ENCODE results near the gene AFAP1L2. TPM values are rescaled to one million over a fixed set of nuclear protein-coding genes. Genes with fewer than 3 reads are reported as not detected.

AFAP1L2 gene
- total RNA-seq, 3 donors from 2014 or later = 4.2 to 43.9 (median 20.0) TPM

GRCh38 chr10:114283091-114283490 is 121.2 kb downstream of the AFAP1L2 start:
- no peaks in the 10 kb centered on the region for H3K4me1 ChIP-seq
- TF ChIP-seq POLR2AphosphoS5 (IDR thresholded peaks at IDR 0.05) = no peak
- no peak for TF ChIP-seq POLR2A (IDR thresholded peaks at IDR 0.05)
- TF ChIP-seq, protein P1, sequence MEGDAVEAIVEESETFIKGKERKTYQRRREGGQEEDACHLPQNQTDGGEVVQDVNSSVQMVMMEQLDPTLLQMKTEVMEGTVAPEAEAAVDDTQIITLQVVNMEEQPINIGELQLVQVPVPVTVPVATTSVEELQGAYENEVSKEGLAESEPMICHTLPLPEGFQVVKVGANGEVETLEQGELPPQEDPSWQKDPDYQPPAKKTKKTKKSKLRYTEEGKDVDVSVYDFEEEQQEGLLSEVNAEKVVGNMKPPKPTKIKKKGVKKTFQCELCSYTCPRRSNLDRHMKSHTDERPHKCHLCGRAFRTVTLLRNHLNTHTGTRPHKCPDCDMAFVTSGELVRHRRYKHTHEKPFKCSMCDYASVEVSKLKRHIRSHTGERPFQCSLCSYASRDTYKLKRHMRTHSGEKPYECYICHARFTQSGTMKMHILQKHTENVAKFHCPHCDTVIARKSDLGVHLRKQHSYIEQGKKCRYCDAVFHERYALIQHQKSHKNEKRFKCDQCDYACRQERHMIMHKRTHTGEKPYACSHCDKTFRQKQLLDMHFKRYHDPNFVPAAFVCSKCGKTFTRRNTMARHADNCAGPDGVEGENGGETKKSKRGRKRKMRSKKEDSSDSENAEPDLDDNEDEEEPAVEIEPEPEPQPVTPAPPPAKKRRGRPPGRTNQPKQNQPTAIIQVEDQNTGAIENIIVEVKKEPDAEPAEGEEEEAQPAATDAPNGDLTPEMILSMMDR (IDR thresholded peaks at IDR 0.05) = no peak
- H3K27ac ChIP-seq = no peak overlapping the region
- no peak overlapping the region for H3K4me3 ChIP-seq
- no peaks in the 10 kb centered on the region for H3K27me3 ChIP-seq
- intact Hi-C loops (cut with DNase I; ENCODE audit: low total_unique reads) = no loop called here
- no peaks in the 10 kb centered on the region for H3K36me3 ChIP-seq
- no peaks in the 10 kb centered on the region for H3K9me3 ChIP-seq
- DNase-seq (ENCODE audit: low spot score in 2 of 2) = peak in 1 of 2 donors; percentile 12

DNA sequence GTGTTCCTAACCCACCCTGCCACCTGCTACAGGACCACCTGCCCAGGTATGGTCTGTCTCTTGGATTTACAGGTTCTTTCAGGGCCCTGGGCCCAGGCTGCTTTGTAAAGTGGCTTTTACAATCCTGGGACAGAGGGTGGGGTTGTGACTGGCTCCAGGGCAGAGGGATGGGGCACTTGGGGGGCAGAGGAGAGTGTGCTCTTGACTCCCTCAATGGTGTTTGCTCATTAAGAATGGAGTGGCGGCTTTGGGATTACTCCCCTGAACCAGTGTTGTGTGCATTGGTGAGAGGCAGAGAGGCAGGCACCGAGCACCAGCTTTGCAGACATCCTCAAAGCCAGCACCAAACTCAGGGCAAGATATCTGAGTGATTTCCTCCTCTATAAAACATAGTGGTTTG is 121.8 kb downstream of the AFAP1L2 start:
- no peak for DNase-seq (ENCODE audit: low spot score in 2 of 2)

DNA sequence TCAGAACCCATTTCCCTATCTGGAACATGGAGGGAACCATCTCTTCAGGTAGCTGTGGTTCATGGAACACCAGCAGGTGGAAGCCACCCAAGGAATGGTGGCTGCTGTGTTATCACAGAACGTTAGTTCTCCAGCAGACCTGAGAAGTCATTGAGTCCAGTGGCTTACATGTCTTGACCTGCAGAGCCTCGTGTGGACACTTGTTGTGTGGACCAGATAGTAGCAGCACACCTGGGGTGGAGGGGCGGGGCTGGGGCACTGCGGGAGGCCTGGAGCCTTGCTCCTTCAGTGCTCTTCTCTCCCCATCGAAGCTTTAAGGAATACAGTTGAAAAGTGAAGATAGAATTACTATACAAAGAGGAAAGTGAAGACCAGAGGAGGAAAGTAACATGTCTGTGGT is 122.8 kb downstream of the AFAP1L2 start:
- TF ChIP-seq POLR2A (IDR thresholded peaks at IDR 0.05) = no peak
- no peak for TF ChIP-seq POLR2AphosphoS5 (IDR thresholded peaks at IDR 0.05)
- TF ChIP-seq, protein P1 (IDR thresholded peaks at IDR 0.05) = no peak
- intact Hi-C loops (cut with DNase I; ENCODE audit: low total_unique reads) = no loop called here
- no peak overlapping the region for H3K27ac ChIP-seq

More for the DNA sequence above, 121.8 kb downstream of the AFAP1L2 start:
- H3K27ac ChIP-seq = no peak overlapping the region
- H3K9me3 ChIP-seq = no peaks in the 10 kb centered on the region
- TF ChIP-seq POLR2AphosphoS5 (IDR thresholded peaks at IDR 0.05) (no peak), POLR2A (IDR thresholded peaks at IDR 0.05) (no peak)
- TF ChIP-seq, protein P1 (IDR thresholded peaks at IDR 0.05) = no peak
- no peaks in the 10 kb centered on the region for H3K36me3 ChIP-seq
- no peaks in the 10 kb centered on the region for H3K27me3 ChIP-seq
- H3K4me3 ChIP-seq = no peak overlapping the region
- H3K4me1 ChIP-seq = no peaks in the 10 kb centered on the region
- intact Hi-C loops (cut with DNase I; ENCODE audit: low total_unique reads) = no loop called here

DNA sequence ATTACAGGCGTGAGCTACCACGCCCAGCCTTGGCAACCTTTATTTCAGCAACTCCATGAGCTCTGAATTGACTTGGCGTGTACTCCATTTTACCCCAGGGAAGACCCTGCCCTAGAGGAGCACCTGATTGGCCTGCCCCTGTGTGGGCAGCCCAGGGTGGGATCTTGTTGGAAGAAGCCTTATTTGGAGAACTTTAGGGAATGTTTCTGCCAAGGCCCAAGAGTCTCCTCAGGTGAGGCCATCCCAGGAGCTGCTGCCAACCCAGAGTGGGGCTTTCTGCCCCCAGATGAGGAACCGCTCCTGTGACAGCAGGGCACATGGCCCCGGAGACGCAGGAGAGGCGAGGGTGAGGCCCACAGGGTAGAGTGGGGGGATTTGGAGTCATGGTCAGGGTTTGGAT is 123.3 kb downstream of the AFAP1L2 start:
- DNase-seq (ENCODE audit: low spot score in 2 of 2) = peak in 1 of 2 donors; percentile 15
- Histone ChIP-seq H3K27me3 (no peaks in the 10 kb centered on the region), H3K4me1 (no peaks in the 10 kb centered on the region), H3K9me3 (no peaks in the 10 kb centered on the region), H3K4me3 (no peak overlapping the region), H3K27ac (no peak overlapping the region), H3K36me3 (no peaks in the 10 kb centered on the region)
- intact Hi-C loops (cut with DNase I; ENCODE audit: low total_unique reads) = no loop called here
- no peak for TF ChIP-seq POLR2AphosphoS5 (IDR thresholded peaks at IDR 0.05)
- TF ChIP-seq, protein P1 (IDR thresholded peaks at IDR 0.05) = no peak
- TF ChIP-seq POLR2A (IDR thresholded peaks at IDR 0.05) = no peak

More for the DNA sequence above, 122.8 kb downstream of the AFAP1L2 start:
- Histone ChIP-seq H3K36me3 (no peaks in the 10 kb centered on the region), H3K27me3 (no peaks in the 10 kb centered on the region), H3K4me3 (no peak overlapping the region), H3K4me1 (no peaks in the 10 kb centered on the region), H3K9me3 (no peaks in the 10 kb centered on the region)
- peak in 1 of 2 donors; percentile 12 for DNase-seq (ENCODE audit: low spot score in 2 of 2)

- Histone ChIP-seq H3K4me3 (no peak overlapping the region), H3K9me3 (no peaks in the 10 kb centered on the region), H3K36me3 (no peaks in the 10 kb centered on the region), H3K4me1 (no peaks in the 10 kb centered on the region), H3K27me3 (no peaks in the 10 kb centered on the region), H3K27ac (no peak overlapping the region)
- TF ChIP-seq, protein P1 (IDR thresholded peaks at IDR 0.05) = peak in 2 of 3 donors; percentile 23 to 28
- TF ChIP-seq POLR2A (IDR thresholded peaks at IDR 0.05) = no peak
- DNase-seq (ENCODE audit: low spot score in 2 of 2) = no peak
- intact Hi-C loops (cut with DNase I; ENCODE audit: low total_unique reads) = no loop called here
These were observed 124.2 kb downstream of the AFAP1L2 start for GRCh38 chr10:114279901-114280644.
